CD14-positive monocyte (primary cell): ENCODE measurements around the gene JARID2. TPM values are rescaled to one million over a fixed set of nuclear protein-coding genes. Genes with fewer than 3 reads are reported as not detected.

Source experiments
- DNase-seq, 3 donors: peaks; one replicate each; pipeline ENCODE4 v3.0.0-alpha.2; 2011 to 2022
- H2AFZ ChIP-seq: 2 replicates; pipeline ENCODE4 v1.6.0; 2012; ENCODE audit warnings: mild to moderate bottlenecking, low read depth, low read length, inconsistent platforms; ENCODE audit not compliant: insufficient read depth, poor library complexity, severe bottlenecking
- H3K27ac ChIP-seq, 2 donors: 1 replicate in 1 of 2; 2 replicates in 1 of 2; pipeline ENCODE4 v1.5.1; 2012 to 2013; ENCODE audit warnings: low read length in 2 of 2, control low read depth in 1 of 2, inconsistent platforms in 1 of 2, low read depth in 1 of 2, mild to moderate bottlenecking in 1 of 2
- H3K27me3 ChIP-seq, 2 donors: one replicate each; pipeline versions ENCODE4 v1.6.0 to v1.6.1; 2011 to 2013; ENCODE audit warnings: low read length in 2 of 2; ENCODE audit not compliant: control insufficient read depth in 2 of 2, insufficient read depth in 2 of 2
- H3K36me3 ChIP-seq, 2 donors: replicated peaks in 1 of 2; 1 replicate in 1 of 2; 2 replicates in 1 of 2; pipeline versions ENCODE4 v1.5.1 to v1.6.1; 2012 to 2013; ENCODE audit warnings: low read length in 2 of 2, control low read depth in 1 of 2, inconsistent platforms in 1 of 2, mild to moderate bottlenecking in 1 of 2; ENCODE audit not compliant: insufficient read depth in 2 of 2, control insufficient read depth in 1 of 2
- H3K4me1 ChIP-seq, 2 donors: 1 replicate in 1 of 2; 2 replicates in 1 of 2; pipeline versions ENCODE4 v1.5.1 to v1.6.1; 2012 to 2013; ENCODE audit warnings: low read length in 2 of 2, control low read depth in 1 of 2, inconsistent platforms in 1 of 2, mild to moderate bottlenecking in 1 of 2, moderate library complexity in 1 of 2; ENCODE audit not compliant: insufficient read depth in 2 of 2, control insufficient read depth in 1 of 2
- H3K4me2 ChIP-seq: replicated peaks from 2 replicates; pipeline ENCODE3; 2012; ENCODE audit warnings: low read length, moderate library complexity, mild to moderate bottlenecking; ENCODE audit not compliant: poor library complexity, severe bottlenecking; ENCODE audit errors: extremely low read depth
- H3K4me3 ChIP-seq, 3 experiments: fragments of 200-600 bp in 1 of 3; sonication (generic) in 1 of 3; replicated peaks in 1 of 3; 1 replicate in 2 of 3; 2 replicates in 1 of 3; pipeline ENCODE4 v1.5.1; 2011 to 2013; ENCODE audit warnings: low read length in 3 of 3, mild to moderate bottlenecking in 3 of 3, control low read depth in 2 of 3, low read depth in 2 of 3, inconsistent platforms in 1 of 3, moderate library complexity in 1 of 3
- H3K79me2 ChIP-seq: 2 replicates; pipeline ENCODE4 v1.6.0; 2012; ENCODE audit warnings: mild to moderate bottlenecking, control low read depth, inconsistent platforms, low read length, moderate library complexity; ENCODE audit not compliant: insufficient read depth
- H3K9ac ChIP-seq: 2 replicates; pipeline ENCODE4 v1.6.0; 2017; ENCODE audit warnings: low read length, mild to moderate bottlenecking; ENCODE audit not compliant: insufficient read depth, poor library complexity, severe bottlenecking
- H3K9me3 ChIP-seq, 2 donors: replicated peaks in 1 of 2; 1 replicate in 1 of 2; 2 replicates in 1 of 2; pipeline versions ENCODE4 v1.5.1 to v1.6.1; 2012 to 2013; ENCODE audit warnings: low read length in 2 of 2, control low read depth in 1 of 2; ENCODE audit not compliant: control insufficient read depth in 1 of 2, insufficient read depth in 1 of 2
- H4K20me1 ChIP-seq: 2 replicates; pipeline ENCODE4 v1.6.0; 2012; ENCODE audit warnings: mild to moderate bottlenecking, low read length, control low read depth, moderate library complexity; ENCODE audit not compliant: insufficient read depth
- H3K27ac Mint-ChIP-seq, 7 donors: one replicate each; pipeline ENCODE4 v1.8.0; 2020; ENCODE audit warnings: mild to moderate bottlenecking in 7 of 7, mixed read lengths in 7 of 7, moderate library complexity in 6 of 7, inconsistent platforms in 2 of 7
- H3K27me3 Mint-ChIP-seq, 3 donors: one replicate each; pipeline ENCODE4 v1.8.0; 2021 to 2022; ENCODE audit warnings: low read depth in 3 of 3, mild to moderate bottlenecking in 3 of 3, mixed read lengths in 3 of 3, moderate library complexity in 3 of 3, inconsistent platforms in 1 of 3
- H3K36me3 Mint-ChIP-seq, 2 donors: one replicate each; pipeline ENCODE4 v1.8.0; 2020; ENCODE audit warnings: mixed read lengths in 2 of 2, inconsistent platforms in 1 of 2, mild to moderate bottlenecking in 1 of 2
- H3K4me1 Mint-ChIP-seq: one replicate; pipeline ENCODE4 v1.8.0; 2020; ENCODE audit warnings: mild to moderate bottlenecking, mixed read lengths
- H3K4me3 Mint-ChIP-seq, 2 donors: one replicate each; pipeline ENCODE4 v1.8.0; 2020; ENCODE audit warnings: mild to moderate bottlenecking in 2 of 2, mixed read lengths in 2 of 2, moderate library complexity in 1 of 2
- H3K9me3 Mint-ChIP-seq, 7 donors: one replicate each; pipeline ENCODE4 v1.8.0; 2020 to 2022; ENCODE audit warnings: mixed read lengths in 7 of 7, mild to moderate bottlenecking in 6 of 7, moderate library complexity in 6 of 7, inconsistent platforms in 2 of 7
- CTCF ChIP-seq: fragments of 200-600 bp; IDR thresholded peaks from one replicate; pipeline ENCODE4 v1.8.0; 2022; ENCODE audit warnings: antibody characterized with exemption, mild to moderate bottlenecking
- WGBS: methylation state at CpG from one replicate; pipeline ENCODE4 v1.1.5; 2013; ENCODE audit warnings: missing lambda C conversion rate; ENCODE audit not compliant: insufficient coverage; 5-methylcytosine and 5-hydroxymethylcytosine counted together
- intact Hi-C, 2 donors: fragments of 100-400 bp; cut with micrococcal nuclease; formaldehyde crosslinking; loops; one replicate each; pipeline versions ENCODE4 v1.15.0 to v1.15.1; 2023
- polyA plus RNA-seq, 3 donors: library from polyadenylated mRNA; depleted of rRNA in 1 of 3; unstranded in 2 of 3; stranded (reverse) in 1 of 3; fragments of 300-500 nt in 2 of 3; fragments of >200 nt in 1 of 3; fragmentation: Illumina TruSeq in 2 of 3; gene quantifications; 1 replicate in 2 of 3; 2 replicates in 1 of 3; pipeline ENCODE4 v1.2.3, GENCODE V29; 2012 to 2021

The JARID2 gene
- polyA plus RNA-seq, 3 donors = 6.8 to 17.5 (median 12.5) TPM

DNA sequence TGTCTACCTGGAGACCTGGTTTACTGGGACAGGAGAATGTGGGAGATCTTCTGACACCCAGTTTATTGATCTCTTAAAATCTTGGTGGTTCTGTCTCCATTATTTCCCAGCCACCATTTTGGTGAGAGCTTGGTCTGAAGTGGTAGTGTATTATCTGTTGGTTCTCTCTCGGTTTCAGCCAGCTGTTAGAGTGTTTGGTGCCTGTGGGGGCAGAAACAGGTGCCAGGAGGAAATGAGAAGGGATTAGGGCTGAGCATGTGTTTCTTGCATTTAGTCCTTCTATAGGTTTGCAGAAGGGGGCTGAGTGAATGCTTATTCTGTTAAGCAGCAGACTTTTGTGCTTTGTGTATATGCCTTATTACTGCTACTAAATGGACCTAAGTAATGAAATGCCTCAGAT is 9.6 kb downstream of the JARID2 start:
- intact Hi-C loops = loop anchor here in 1 of 2 donors (5.0 kb wide), 1 partner anchor 42 kb away; no protein-coding TSS in a partner anchor
- H4K20me1 ChIP-seq = peaks cover 100% of the 10 kb centered on the region
- peaks cover 61 to 81% of the 10 kb centered on the region in 2 donors for H3K36me3 Mint-ChIP-seq
- no peaks in the 10 kb centered on the region for H3K9me3 Mint-ChIP-seq
- H3K27ac ChIP-seq = no peak overlapping the region
- peaks cover 2 to 10% of the 10 kb centered on the region in 2 donors for H3K36me3 ChIP-seq
- H3K4me3 ChIP-seq = no peak overlapping the region
- no peak for DNase-seq
- H3K4me1 ChIP-seq = peaks cover 67 to 88% of the 10 kb centered on the region in 2 donors
- H3K4me2 ChIP-seq = no peak overlapping the region
- no peaks in the 10 kb centered on the region for H3K27me3 Mint-ChIP-seq
- TF ChIP-seq CTCF = no peak
- peak overlapping the region in 1 of 2 donors; percentile 34 for H3K4me3 Mint-ChIP-seq
- 0% methylated on average over 1 of the region's 1 CpG for WGBS
- peaks cover 99% of the 10 kb centered on the region for H3K4me1 Mint-ChIP-seq
- H3K79me2 ChIP-seq = peaks cover 100% of the 10 kb centered on the region
- no peak overlapping the region for H2AFZ ChIP-seq
- H3K9me3 ChIP-seq = no peaks in the 10 kb centered on the region
- no peak overlapping the region for H3K9ac ChIP-seq
- no peaks in the 10 kb centered on the region for H3K27me3 ChIP-seq
- peak overlapping the region; percentile 63 to 82 (median 74) for H3K27ac Mint-ChIP-seq

GRCh38 chr6:15255909-15256395 is 10.1 kb downstream of the JARID2 start:
- TF ChIP-seq CTCF = no peak
- Histone ChIP-seq H3K36me3 (peaks cover 2 to 10% of the 10 kb centered on the region in 2 donors), H3K4me1 (peaks cover 66 to 85% of the 10 kb centered on the region in 2 donors), H3K4me2 (no peak overlapping the region), H3K4me3 (no peak overlapping the region), H2AFZ (no peak overlapping the region), H3K9me3 (no peaks in the 10 kb centered on the region), H3K27me3 (no peaks in the 10 kb centered on the region), H4K20me1 (peaks cover 100% of the 10 kb centered on the region), H3K27ac (no peak overlapping the region), H3K79me2 (peaks cover 100% of the 10 kb centered on the region), H3K9ac (no peak overlapping the region)
- WGBS = no CpG with 5 or more reads among the region's 4 CpGs
- intact Hi-C loops = loop anchor here in 1 of 2 donors (5.0 kb wide), 1 partner anchor 41 kb away; no protein-coding TSS in a partner anchor
- H3K27me3 Mint-ChIP-seq = no peaks in the 10 kb centered on the region
- H3K9me3 Mint-ChIP-seq = no peaks in the 10 kb centered on the region
- H3K4me3 Mint-ChIP-seq = no peak overlapping the region
- peaks cover 57 to 81% of the 10 kb centered on the region in 2 donors for H3K36me3 Mint-ChIP-seq
- H3K27ac Mint-ChIP-seq = peak overlapping the region in 2 of 7 donors; percentile 19 to 60
- DNase-seq = peak in 1 of 3 donors; percentile 33
- peaks cover 98% of the 10 kb centered on the region for H3K4me1 Mint-ChIP-seq
